Peyer's patch (tissue), 4 donors: Measurements from ENCODE around the gene NOC2L.

Experiments
- POLR2A ChIP-seq, 2 donors: fragments of 450-650 bp; IDR thresholded peaks; one replicate each; pipeline ENCODE4 v1.5.1; 2017; ENCODE audit warnings: antibody characterized with exemption in 2 of 2, mild to moderate bottlenecking in 2 of 2, moderate library complexity in 2 of 2
- TF ChIP-seq, protein P1 (sequence below), 6 experiments: fragments of 450-650 bp in 4 of 6; fragments of 200-600 bp in 2 of 6; sonication (generic) in 1 of 6; IDR thresholded peaks; one replicate each; pipeline ENCODE4 v1.5.1; 2017 to 2019; ENCODE audit warnings: antibody characterized with exemption in 6 of 6, mild to moderate bottlenecking in 3 of 6, moderate library complexity in 1 of 6

DNA sequence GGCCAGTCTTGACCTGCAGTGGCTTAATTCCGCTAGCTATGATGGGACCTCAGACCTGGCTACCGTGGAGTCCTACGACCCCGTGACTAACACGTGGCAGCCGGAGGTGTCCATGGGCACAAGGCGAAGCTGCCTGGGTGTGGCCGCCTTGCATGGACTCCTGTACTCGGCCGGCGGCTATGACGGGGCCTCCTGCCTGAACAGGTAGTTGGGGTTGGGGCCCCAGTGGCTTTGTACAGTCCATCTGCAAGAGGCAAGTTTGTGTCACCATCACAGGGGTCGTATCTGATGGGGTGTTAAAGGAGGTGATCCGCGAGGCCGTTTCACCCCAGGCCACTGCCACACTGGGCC lies 4.2 kb upstream of the NOC2L start:
- TF ChIP-seq, protein P1, sequence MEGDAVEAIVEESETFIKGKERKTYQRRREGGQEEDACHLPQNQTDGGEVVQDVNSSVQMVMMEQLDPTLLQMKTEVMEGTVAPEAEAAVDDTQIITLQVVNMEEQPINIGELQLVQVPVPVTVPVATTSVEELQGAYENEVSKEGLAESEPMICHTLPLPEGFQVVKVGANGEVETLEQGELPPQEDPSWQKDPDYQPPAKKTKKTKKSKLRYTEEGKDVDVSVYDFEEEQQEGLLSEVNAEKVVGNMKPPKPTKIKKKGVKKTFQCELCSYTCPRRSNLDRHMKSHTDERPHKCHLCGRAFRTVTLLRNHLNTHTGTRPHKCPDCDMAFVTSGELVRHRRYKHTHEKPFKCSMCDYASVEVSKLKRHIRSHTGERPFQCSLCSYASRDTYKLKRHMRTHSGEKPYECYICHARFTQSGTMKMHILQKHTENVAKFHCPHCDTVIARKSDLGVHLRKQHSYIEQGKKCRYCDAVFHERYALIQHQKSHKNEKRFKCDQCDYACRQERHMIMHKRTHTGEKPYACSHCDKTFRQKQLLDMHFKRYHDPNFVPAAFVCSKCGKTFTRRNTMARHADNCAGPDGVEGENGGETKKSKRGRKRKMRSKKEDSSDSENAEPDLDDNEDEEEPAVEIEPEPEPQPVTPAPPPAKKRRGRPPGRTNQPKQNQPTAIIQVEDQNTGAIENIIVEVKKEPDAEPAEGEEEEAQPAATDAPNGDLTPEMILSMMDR (IDR thresholded peaks at IDR 0.05) = no peak
- TF ChIP-seq POLR2A (IDR thresholded peaks at IDR 0.05) = no peak
